Hepatocyte (in vitro differentiated cells): ENCODE data around the gene SYT1. TPM values are rescaled to one million over a fixed set of nuclear protein-coding genes. Genes with fewer than 3 reads are reported as not detected.

Experiments used
- DNase-seq: peaks from one replicate; pipeline ENCODE4 v3.0.0-alpha.2; 2016; ENCODE audit warnings: low spot score
- H2AFZ ChIP-seq: fragments of 200-600 bp; sonication (generic); 2 replicates; pipeline ENCODE4 v1.6.0; 2016; ENCODE audit warnings: antibody characterized with exemption, mild to moderate bottlenecking
- H3K27ac ChIP-seq: fragments of 200-600 bp; sonication (generic); 2 replicates; pipeline ENCODE4 v1.5.1; 2016; ENCODE audit warnings: mild to moderate bottlenecking
- H3K27me3 ChIP-seq: fragments of 200-600 bp; sonication (generic); 2 replicates; pipeline ENCODE4 v1.6.1; 2016
- H3K36me3 ChIP-seq: fragments of 200-600 bp; sonication (generic); replicated peaks from 2 replicates; pipeline ENCODE4 v1.5.1; 2016; ENCODE audit warnings: low read depth; ENCODE audit not compliant: insufficient read depth
- H3K4me1 ChIP-seq: fragments of 200-600 bp; sonication (generic); 2 replicates; pipeline ENCODE4 v1.5.1; 2016; ENCODE audit warnings: mild to moderate bottlenecking, moderate library complexity; ENCODE audit not compliant: insufficient read depth
- H3K4me2 ChIP-seq: fragments of 200-600 bp; sonication (generic); 2 replicates; pipeline ENCODE4 v1.6.0; 2016
- H3K4me3 ChIP-seq: fragments of 200-600 bp; sonication (generic); 2 replicates; pipeline ENCODE4 v1.5.1; 2016; ENCODE audit warnings: mild to moderate bottlenecking
- H3K79me2 ChIP-seq: fragments of 200-600 bp; sonication (generic); 2 replicates; pipeline ENCODE4 v1.6.0; 2017; ENCODE audit warnings: mild to moderate bottlenecking
- H3K9me2 ChIP-seq: fragments of 200-600 bp; sonication (generic); replicated peaks from 2 replicates; pipeline ENCODE4 v1.6.0; 2017; ENCODE audit warnings: mild to moderate bottlenecking; ENCODE audit not compliant: insufficient read depth
- H3K9me3 ChIP-seq: fragments of 200-600 bp; sonication (generic); 2 replicates; pipeline ENCODE4 v1.5.1; 2016; ENCODE audit warnings: low read depth, mild to moderate bottlenecking
- H4K20me1 ChIP-seq: fragments of 200-600 bp; sonication (generic); 2 replicates; pipeline ENCODE4 v1.6.0; 2016; ENCODE audit warnings: mild to moderate bottlenecking; ENCODE audit not compliant: insufficient read depth, poor library complexity, severe bottlenecking
- EZH2 ChIP-seq: fragments of 200-600 bp; sonication (generic); IDR thresholded peaks from 2 replicates; pipeline ENCODE4 v1.6.1; 2016; ENCODE audit warnings: antibody characterized with exemption, mild to moderate bottlenecking, borderline replicate concordance
- EZH2phosphoT487 ChIP-seq: fragments of 200-600 bp; sonication (generic); IDR thresholded peaks from one replicate; pipeline ENCODE4 v1.6.1; 2018; ENCODE audit warnings: antibody characterized with exemption, mild to moderate bottlenecking, low read depth, moderate library complexity; ENCODE audit not compliant: unreplicated experiment, severe bottlenecking
- WGBS: methylation state at CpG from one replicate; pipeline ENCODE4 v1.1.6; 2016; ENCODE audit warnings: low lambda C conversion rate; ENCODE audit errors: missing lambda C conversion rate; 5-methylcytosine and 5-hydroxymethylcytosine counted together
- polyA plus RNA-seq: library from polyadenylated mRNA; unstranded; fragments of >200 nt; fragmentation: Nextera tagmentation; extraction: Ambion mirVana; gene quantifications from 2 replicates; pipeline ENCODE4 v1.2.1, GENCODE V29; 2016
- total RNA-seq: library from RNA; depleted of rRNA; stranded (reverse); fragments of >200 nt; gene quantifications from 2 replicates; pipeline ENCODE4 v1.2.3, GENCODE V29; 2014
- TF ChIP-seq, protein P1 (sequence below): fragments of 200-600 bp; sonication (generic); IDR thresholded peaks from 2 replicates; pipeline ENCODE4 v1.5.1; 2016; ENCODE audit warnings: antibody characterized with exemption, mild to moderate bottlenecking; ENCODE audit not compliant: poor library complexity

Gene SYT1
- total and polyA plus RNA-seq, 2 experiments from 2014 or later, result 1.3 to 2.5 TPM

DNA sequence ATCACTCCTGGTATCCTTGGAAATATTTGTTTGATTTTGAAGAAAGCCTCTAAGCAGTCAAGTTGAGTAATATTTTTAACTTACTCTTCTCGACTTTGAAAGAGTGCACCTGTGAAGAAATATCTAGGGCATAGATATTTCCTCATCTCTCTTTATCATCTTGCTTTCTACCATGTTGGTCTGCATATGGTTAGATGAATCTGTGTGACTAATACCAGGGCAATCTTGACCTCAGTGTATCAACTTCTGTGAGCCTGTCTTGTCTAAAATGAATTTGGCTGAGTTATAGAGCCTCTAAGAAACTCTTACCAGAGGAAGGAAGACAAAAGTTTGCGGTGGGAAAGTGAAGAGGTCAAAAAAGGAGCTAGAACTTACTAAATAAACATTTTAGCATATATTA is 68.4 kb downstream of the SYT1 start:
- Histone ChIP-seq H2AFZ (no peak overlapping the region), H3K27ac (no peak overlapping the region), H3K9me2 (no peaks in the 10 kb centered on the region), H3K4me3 (no peak overlapping the region), H3K9me3 (no peaks in the 10 kb centered on the region), H4K20me1 (no peaks in the 10 kb centered on the region), H3K36me3 (no peaks in the 10 kb centered on the region), H3K79me2 (no peaks in the 10 kb centered on the region), H3K4me1 (no peaks in the 10 kb centered on the region), H3K4me2 (no peak overlapping the region), H3K27me3 (no peaks in the 10 kb centered on the region)
- TF ChIP-seq, protein P1, sequence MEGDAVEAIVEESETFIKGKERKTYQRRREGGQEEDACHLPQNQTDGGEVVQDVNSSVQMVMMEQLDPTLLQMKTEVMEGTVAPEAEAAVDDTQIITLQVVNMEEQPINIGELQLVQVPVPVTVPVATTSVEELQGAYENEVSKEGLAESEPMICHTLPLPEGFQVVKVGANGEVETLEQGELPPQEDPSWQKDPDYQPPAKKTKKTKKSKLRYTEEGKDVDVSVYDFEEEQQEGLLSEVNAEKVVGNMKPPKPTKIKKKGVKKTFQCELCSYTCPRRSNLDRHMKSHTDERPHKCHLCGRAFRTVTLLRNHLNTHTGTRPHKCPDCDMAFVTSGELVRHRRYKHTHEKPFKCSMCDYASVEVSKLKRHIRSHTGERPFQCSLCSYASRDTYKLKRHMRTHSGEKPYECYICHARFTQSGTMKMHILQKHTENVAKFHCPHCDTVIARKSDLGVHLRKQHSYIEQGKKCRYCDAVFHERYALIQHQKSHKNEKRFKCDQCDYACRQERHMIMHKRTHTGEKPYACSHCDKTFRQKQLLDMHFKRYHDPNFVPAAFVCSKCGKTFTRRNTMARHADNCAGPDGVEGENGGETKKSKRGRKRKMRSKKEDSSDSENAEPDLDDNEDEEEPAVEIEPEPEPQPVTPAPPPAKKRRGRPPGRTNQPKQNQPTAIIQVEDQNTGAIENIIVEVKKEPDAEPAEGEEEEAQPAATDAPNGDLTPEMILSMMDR, result no peak
- TF ChIP-seq EZH2 (no peak), EZH2phosphoT487 (no peak)
- DNase-seq, result no peak
- WGBS, result 90% methylated on average over 2 of the region's 2 CpGs

DNA sequence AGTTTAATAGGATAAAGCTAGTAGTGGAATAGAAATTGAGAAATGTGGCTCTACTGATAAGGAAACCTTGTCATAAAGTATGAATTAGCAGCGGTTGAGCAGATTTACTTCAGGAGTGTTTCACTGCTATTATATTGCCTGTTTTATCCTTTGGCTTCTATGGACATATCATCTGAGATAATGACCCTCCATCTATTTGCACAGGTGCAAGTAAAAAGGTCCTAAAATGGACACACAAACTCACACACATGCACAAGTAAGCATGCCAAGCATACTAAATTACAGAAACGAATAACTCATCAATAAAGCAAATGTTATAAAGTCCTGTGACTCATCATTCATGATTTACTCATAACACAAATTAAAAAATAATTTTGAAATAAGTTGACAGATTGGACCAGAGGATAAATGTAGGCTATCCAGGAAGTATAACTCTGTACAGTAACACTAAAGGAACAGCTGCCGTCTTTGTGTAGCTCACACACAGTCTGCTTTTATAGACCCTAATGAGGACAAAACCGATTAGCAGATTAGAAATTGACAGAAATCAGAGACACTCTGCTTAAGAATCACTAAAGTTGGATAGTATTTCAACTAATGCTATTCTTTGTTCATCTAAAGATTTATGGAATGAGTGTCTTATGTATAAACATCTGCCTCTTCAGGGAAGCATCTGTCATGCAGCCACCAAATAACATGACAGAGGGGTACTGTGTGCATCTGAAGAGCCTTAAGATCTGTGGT is 73.9 kb downstream of the SYT1 start:
- WGBS, result 52% methylated on average over 4 of the region's 4 CpGs

DNA sequence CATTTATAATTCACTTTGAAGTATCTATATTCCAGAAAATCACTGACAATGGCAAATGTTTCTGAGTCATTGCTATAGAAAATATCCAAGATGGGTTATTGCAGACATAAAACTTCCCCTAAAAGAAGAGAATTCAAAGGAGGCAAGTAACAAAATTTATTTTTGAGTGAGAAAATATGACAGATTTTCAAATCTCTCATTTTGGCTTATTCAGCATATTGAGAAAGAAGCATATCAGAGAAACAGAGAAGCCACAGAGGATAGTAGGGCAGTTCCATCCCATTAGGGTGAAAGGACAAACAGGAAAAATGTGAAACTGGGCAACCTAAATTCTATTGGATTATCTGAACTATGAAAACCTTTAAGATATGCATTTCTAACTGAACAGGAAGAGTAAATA is 85.0 kb downstream of the SYT1 start:
- TF ChIP-seq, protein P1, result no peak
- TF ChIP-seq EZH2 (no peak), EZH2phosphoT487 (no peak)

More for the DNA sequence above, 73.9 kb downstream of the SYT1 start:
- no peaks in the 10 kb centered on the region for H3K9me3 ChIP-seq
- no peak overlapping the region for H3K4me2 ChIP-seq
- H3K4me3 ChIP-seq, result no peak overlapping the region
- no peaks in the 10 kb centered on the region for H3K79me2 ChIP-seq
- no peaks in the 10 kb centered on the region for H3K9me2 ChIP-seq
- no peaks in the 10 kb centered on the region for H4K20me1 ChIP-seq
- no peak overlapping the region for H3K27ac ChIP-seq
- DNase-seq, result no peak
- H3K4me1 ChIP-seq, result no peaks in the 10 kb centered on the region
- no peaks in the 10 kb centered on the region for H3K27me3 ChIP-seq
- TF ChIP-seq EZH2 (no peak), EZH2phosphoT487 (no peak)
- TF ChIP-seq, protein P1, result no peak
- H3K36me3 ChIP-seq, result no peaks in the 10 kb centered on the region
- H2AFZ ChIP-seq, result no peak overlapping the region

More for the DNA sequence above, 85.0 kb downstream of the SYT1 start:
- no peak for DNase-seq
- Histone ChIP-seq H3K4me1 (no peaks in the 10 kb centered on the region), H4K20me1 (no peaks in the 10 kb centered on the region), H3K79me2 (no peaks in the 10 kb centered on the region), H3K27ac (no peak overlapping the region), H3K4me3 (no peak overlapping the region), H3K9me3 (no peaks in the 10 kb centered on the region), H3K36me3 (no peaks in the 10 kb centered on the region), H3K9me2 (no peaks in the 10 kb centered on the region), H3K27me3 (no peaks in the 10 kb centered on the region), H3K4me2 (no peak overlapping the region), H2AFZ (no peak overlapping the region)
